ENCODE results near the gene LRP3. TPM values are rescaled to one million over a fixed set of nuclear protein-coding genes. Genes with fewer than 3 reads are reported as not detected.
A peak's percentile ranks its signal among the peaks of the same experiment; 100 is the strongest.

The LRP3 gene
- total and polyA plus RNA-seq, 11 donors, result 8.2 to 31.7 (median 18.0) TPM

- intact Hi-C loops (cut with DNase I), result no loop called here
- Histone ChIP-seq H3K27ac (no peak overlapping the region), H3K27me3 (peaks cover 0 to 4% (median 0%) of the 10 kb centered on the region in 9 donors), H3K4me3 (no peak overlapping the region), H3K4me1 (peaks cover 0 to 20% (median 7%) of the 10 kb centered on the region in 12 donors), H3K36me3 (peaks cover 0 to 15% (median 0%) of the 10 kb centered on the region in 9 donors), H3K9me3 (no peaks in the 10 kb centered on the region)
- TF ChIP-seq POLR2A (IDR thresholded peaks at IDR 0.05) (no peak), CTCF (IDR thresholded peaks at IDR 0.05) (no peak)
- no peak for DNase-seq
- ATAC-seq, result no peak
- 89 to 91% (median 90%) methylated on average over 11 of the region's 11 CpGs for WGBS, 4 donors
Observed at GRCh38 chr19:33197591-33198000, 3.5 kb downstream of the LRP3 start.

- Histone ChIP-seq H3K36me3 (peaks cover 0 to 19% (median 0%) of the 10 kb centered on the region in 9 donors), H3K27ac (no peak overlapping the region), H3K9me3 (no peaks in the 10 kb centered on the region), H3K4me3 (no peak overlapping the region), H3K4me1 (peaks cover 0 to 20% (median 7%) of the 10 kb centered on the region in 12 donors), H3K27me3 (peaks cover 0 to 4% (median 0%) of the 10 kb centered on the region in 9 donors)
- ATAC-seq (no peak), DNase-seq (peak in 1 of 5 donors; percentile 17)
- TF ChIP-seq POLR2A (IDR thresholded peaks at IDR 0.05) (no peak), CTCF (IDR thresholded peaks at IDR 0.05) (no peak)
- 79 to 89% (median 86%) methylated on average over 6 to 7 of the region's 7 CpGs for WGBS, 4 donors
- intact Hi-C loops (cut with DNase I), result no loop called here
Observed at GRCh38 chr19:33198169-33198568, 4.0 kb downstream of the LRP3 start.

GRCh38 chr19:33199441-33200265 lies 5.5 kb downstream of the LRP3 start:
- Histone ChIP-seq H3K36me3 (peaks cover 0 to 25% (median 2%) of the 10 kb centered on the region in 9 donors), H3K27ac (no peak overlapping the region), H3K4me1 (peaks cover 0 to 16% (median 7%) of the 10 kb centered on the region in 12 donors), H3K9me3 (no peaks in the 10 kb centered on the region), H3K27me3 (peaks cover 0 to 4% (median 0%) of the 10 kb centered on the region in 9 donors), H3K4me3 (no peak overlapping the region)
- DNase-seq (peak in 1 of 5 donors; percentile 18), ATAC-seq (no peak)
- WGBS, 4 donors, result 81 to 85% (median 83%) methylated on average over 8 of the region's 8 CpGs
- TF ChIP-seq CTCF (IDR thresholded peaks at IDR 0.05), result no peak
- no peak for TF ChIP-seq POLR2A (IDR thresholded peaks at IDR 0.05)
- intact Hi-C loops (cut with DNase I), result no loop called here

GRCh38 chr19:33201473-33201872 lies 7.3 kb downstream of the LRP3 start:
- H3K4me3 ChIP-seq, result no peak overlapping the region
- H3K4me1 ChIP-seq, result no peaks in the 10 kb centered on the region
- H3K9me3 ChIP-seq, result no peaks in the 10 kb centered on the region
- H3K27ac ChIP-seq, result no peak overlapping the region
- peak in 1 of 5 donors; percentile 15 for DNase-seq
- H3K27me3 ChIP-seq, result no peaks in the 10 kb centered on the region
- peaks cover 0 to 43% (median 4%) of the 10 kb centered on the region in 9 donors for H3K36me3 ChIP-seq
- 93 to 96% (median 94%) methylated on average over 6 of the region's 6 CpGs for WGBS, 4 donors
- TF ChIP-seq POLR2A (IDR thresholded peaks at IDR 0.05) (no peak), CTCF (IDR thresholded peaks at IDR 0.05) (no peak)
- intact Hi-C loops (cut with DNase I), result no loop called here
- ATAC-seq, result no peak

All from heart left ventricle (tissue), 16 donors.